ENCODE data around the gene TEX47.

TEX47 gene

DNA sequence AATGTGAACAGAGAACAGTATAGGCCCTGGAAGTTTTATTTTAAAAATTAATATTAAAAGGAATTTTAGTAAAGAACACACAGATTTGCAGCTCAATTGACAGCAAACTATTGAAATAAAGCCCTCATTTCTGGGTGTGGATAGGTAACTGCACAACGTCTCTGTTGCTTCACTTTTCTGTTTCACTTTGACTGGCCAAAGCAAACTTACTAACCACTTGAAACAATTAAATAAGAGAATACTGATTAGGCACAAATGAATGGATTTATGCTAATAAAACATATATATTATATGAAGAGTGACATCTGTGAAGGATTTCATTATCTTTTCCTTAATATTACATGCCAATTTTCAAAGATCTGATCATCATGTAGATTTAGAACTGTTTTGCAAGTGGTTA is 24.1 kb downstream of the TEX47 start:
- no peak overlapping the region for H3K4me3 ChIP-seq
- TF ChIP-seq, protein P1, sequence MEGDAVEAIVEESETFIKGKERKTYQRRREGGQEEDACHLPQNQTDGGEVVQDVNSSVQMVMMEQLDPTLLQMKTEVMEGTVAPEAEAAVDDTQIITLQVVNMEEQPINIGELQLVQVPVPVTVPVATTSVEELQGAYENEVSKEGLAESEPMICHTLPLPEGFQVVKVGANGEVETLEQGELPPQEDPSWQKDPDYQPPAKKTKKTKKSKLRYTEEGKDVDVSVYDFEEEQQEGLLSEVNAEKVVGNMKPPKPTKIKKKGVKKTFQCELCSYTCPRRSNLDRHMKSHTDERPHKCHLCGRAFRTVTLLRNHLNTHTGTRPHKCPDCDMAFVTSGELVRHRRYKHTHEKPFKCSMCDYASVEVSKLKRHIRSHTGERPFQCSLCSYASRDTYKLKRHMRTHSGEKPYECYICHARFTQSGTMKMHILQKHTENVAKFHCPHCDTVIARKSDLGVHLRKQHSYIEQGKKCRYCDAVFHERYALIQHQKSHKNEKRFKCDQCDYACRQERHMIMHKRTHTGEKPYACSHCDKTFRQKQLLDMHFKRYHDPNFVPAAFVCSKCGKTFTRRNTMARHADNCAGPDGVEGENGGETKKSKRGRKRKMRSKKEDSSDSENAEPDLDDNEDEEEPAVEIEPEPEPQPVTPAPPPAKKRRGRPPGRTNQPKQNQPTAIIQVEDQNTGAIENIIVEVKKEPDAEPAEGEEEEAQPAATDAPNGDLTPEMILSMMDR (IDR thresholded peaks at IDR 0.05), result no peak
- H3K27ac ChIP-seq, result no peak overlapping the region
- DNase-seq (ENCODE audit: low spot score), result no peak

DNA sequence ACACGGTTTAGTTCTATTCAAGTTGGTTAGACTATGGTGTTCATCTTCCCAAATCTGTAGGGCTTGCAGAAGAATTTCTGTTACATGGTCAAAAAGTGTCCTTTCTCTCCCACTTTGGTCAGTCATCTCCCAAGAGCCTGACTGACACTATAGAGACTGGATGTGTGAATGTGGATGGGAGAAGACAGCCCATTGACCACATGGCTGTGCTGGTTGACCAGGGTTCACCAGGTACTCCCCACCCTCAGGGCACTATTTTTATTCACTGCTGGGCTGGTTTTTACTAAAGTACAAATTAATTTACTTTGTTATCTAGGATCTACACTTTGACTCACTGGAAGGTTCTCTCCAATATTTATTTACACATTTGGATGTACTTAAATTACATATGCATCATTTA is 33.8 kb downstream of the TEX47 start:
- H3K4me3 ChIP-seq, result no peak overlapping the region
- DNase-seq (ENCODE audit: low spot score), result no peak
- TF ChIP-seq, protein P1 (IDR thresholded peaks at IDR 0.05), result no peak
- H3K27ac ChIP-seq, result no peak overlapping the region

DNA sequence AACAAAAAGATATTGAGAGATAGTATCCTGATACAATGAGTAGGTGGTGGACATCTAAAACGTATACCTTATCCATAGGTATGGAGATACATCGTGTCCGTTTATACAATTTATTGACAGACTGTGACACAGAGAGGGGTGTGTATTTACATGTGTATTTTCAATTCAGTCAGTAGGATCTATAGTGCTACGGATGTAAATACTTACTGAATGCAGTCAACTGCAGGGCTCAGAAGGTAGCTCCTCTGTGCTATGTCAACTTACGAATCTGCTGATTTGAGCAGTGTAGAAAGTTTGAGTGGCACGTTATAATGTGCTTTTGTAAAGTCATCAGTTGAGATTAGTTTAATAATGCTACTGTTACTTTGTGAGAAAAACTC is 35.4 kb downstream of the TEX47 start:
- no peak for DNase-seq (ENCODE audit: low spot score)
- peak overlapping the region; percentile 70 for H3K4me3 ChIP-seq
- H3K27ac ChIP-seq, result no peak overlapping the region
- TF ChIP-seq, protein P1 (IDR thresholded peaks at IDR 0.05), result no peak

DNA sequence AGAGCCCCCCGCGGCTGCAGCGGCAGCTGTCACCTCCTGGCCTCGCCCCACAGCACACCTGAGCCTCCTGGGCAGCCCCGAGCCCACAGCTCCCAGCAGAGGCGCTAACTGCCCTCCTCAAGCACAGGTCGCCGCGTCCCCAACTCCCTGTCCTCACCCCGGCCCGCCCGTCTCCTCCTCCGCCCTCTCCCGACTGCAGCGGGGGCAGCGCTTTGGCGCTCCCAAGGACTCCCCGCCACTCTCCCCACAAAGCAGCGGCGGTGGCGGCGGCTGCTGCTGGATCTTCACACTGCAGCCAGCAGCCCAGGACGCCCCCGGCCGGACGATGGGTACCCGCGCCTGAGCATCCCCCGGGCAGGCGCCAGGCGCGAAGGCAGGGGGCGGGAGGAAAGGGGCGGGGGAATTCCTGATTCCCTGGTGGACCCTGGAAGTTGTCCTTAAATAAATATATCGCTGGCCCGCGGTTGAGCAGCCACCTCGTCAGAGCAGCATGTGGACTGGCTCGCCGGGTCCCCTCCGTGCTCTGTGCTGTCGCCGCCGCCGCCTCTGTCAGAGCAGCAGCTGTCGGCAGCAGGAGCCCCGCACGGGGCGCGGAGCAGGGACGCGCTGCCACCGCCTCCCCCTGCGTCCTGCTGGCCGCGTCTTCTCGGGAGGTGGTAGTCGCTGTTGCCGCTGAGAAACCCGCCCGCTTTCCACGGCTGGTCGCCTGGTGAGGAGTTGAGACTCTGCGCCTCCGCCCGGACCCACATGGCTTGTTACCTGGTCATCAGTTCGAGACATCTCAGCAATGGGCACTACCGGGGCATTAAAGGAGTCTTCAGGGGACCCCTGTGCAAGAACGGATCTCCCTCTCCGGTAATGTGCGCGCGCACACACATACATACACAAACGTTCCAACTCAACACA is 36.1 kb downstream of the TEX47 start, which contains the start of gene ZNF804B:
Gene ZNF804B, plus strand, starts transcription at position 471 of the 906 bp plus-strand sequence. Its CDS starts 277 bp downstream, at position 748.
- peak within 1 kb of the TSS; percentile 70 for H3K4me3 ChIP-seq
- no peak for DNase-seq (ENCODE audit: low spot score)
- TF ChIP-seq, protein P1 (IDR thresholded peaks at IDR 0.05), result no peak
- no peak within 1 kb of the TSS for H3K27ac ChIP-seq

DNA sequence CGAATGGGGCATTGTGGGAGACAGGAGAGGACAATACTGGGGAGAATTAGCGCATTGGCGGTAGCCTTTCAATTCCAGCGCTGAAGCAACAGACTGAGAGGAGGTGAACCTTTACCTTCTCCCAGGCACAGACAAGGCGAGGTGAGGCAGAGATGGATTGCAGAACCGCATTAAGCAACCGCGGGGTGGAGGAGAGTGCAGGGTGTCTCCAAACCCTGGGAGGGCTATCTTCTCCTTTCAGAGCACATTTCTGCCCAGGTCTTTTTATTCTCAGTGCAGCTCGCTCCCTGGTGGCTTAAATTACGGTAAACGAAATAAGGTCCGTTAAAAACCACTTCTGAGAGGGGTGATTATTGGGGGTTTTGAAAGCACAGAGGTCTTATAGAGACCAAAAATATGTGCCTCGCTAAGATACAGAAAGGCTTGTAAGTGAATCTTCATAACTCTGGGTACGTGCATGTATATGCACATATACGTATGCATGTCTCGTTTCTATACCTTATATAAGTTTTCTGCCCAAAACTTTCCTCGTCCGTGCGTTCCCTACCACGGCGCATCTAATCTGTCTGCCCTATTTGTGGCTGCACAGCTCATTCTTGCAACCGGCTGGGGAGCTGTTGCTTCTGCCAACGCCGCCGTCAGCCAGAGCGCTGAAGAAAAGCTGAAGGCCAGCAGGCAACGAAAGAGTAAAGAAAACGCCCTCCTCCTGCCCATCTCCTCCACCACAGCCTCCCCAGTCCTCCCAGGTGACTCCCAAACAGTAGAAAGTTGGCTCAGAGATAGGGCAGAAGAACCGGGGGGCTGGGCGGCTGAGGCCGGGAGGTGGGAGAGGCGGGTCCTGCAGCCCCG is 36.9 kb downstream of the TEX47 start:
- TF ChIP-seq, protein P1 (IDR thresholded peaks at IDR 0.05), result no peak
- no peak overlapping the region for H3K27ac ChIP-seq
- peak overlapping the region; percentile 70 for H3K4me3 ChIP-seq
- DNase-seq (ENCODE audit: low spot score), result no peak

DNA sequence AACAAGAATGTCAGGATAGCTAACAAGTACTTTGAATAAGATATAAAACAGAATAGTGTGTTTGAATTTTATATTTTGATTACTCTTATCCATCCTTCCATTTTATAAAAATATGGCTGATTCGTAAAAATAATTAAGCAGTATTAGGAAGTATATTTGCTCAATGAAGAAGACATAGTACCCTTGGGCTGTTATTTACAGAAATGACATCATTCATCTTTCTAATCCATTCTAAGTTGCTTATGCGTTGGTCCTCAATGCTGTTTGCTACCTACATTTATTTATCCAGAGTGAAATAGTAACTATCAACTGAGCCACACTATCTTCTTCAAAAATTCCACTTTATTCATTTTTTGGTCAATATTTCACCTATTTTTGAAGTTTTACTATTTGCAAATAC is 38.2 kb downstream of the TEX47 start:
- Histone ChIP-seq H3K4me3 (no peak overlapping the region), H3K27ac (no peak overlapping the region)
- DNase-seq (ENCODE audit: low spot score), result no peak
- TF ChIP-seq, protein P1 (IDR thresholded peaks at IDR 0.05), result no peak
